ENCODE results near the gene DUSP5.

Gene DUSP5

DNA sequence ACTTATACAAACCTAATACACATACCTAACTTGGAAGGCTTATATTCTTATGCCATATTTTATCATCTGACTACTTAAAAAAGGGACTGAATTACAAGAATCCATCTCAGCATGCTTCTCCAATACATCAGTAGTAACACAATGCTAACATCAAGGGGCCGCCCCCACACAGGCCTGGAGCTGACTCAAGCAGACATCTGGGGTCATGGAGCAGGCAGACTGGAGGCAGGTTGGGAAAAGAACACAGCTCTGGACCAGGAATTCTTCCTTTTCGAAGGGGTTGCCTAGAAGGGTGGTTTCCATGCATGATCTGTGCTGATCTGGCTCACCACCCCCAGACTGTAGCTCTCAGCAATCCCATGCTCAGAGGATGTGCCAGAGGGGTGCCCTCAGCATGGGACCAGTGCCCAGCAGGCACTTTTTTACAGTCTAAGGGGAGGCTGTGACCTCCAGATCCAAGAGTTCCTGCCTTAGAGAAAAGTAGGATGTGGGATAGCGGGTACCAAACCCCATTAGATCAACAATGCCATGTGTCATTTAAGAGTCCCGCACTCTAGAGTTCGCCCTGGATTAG is 26.1 kb upstream of the DUSP5 start:
- Mint-ChIP-seq H3K4me1 (no peaks in the 10 kb centered on the region), H3K4me3 (no peak overlapping the region)

DNA sequence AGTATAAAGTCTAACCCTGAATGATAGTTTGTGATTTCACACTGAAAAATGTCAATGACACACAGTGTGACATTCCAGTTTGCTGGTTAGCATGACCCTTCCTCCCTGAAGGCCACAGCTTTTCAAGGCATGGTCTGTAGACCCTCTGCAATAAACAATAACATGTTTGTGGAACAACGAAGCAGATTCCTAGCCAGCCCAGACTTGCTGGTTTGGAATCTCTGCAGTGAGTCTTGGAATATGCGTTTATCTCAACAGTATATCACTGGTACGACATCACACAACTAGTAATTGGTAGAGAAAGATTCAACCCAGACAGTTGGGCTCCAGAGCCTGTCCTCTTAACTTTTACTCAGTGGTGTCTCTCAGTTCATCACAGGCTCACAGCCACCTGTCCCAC is 23.7 kb upstream of the DUSP5 start:
- H3K27me3 Mint-ChIP-seq, result no peaks in the 10 kb centered on the region
- no peaks in the 10 kb centered on the region for H3K9me3 Mint-ChIP-seq
- no peak overlapping the region for H3K4me3 Mint-ChIP-seq
- no peak overlapping the region for H3K27ac Mint-ChIP-seq
- no peaks in the 10 kb centered on the region for H3K4me1 Mint-ChIP-seq
- H3K36me3 Mint-ChIP-seq, result no peaks in the 10 kb centered on the region

More for the DNA sequence above, 26.1 kb upstream of the DUSP5 start:
- no peaks in the 10 kb centered on the region for H3K36me3 Mint-ChIP-seq
- H3K27ac Mint-ChIP-seq, result no peak overlapping the region
- H3K9me3 Mint-ChIP-seq, result no peaks in the 10 kb centered on the region
- H3K27me3 Mint-ChIP-seq, result no peaks in the 10 kb centered on the region

- H3K4me1 Mint-ChIP-seq, result no peaks in the 10 kb centered on the region
- no peaks in the 10 kb centered on the region for H3K27me3 Mint-ChIP-seq
- no peak overlapping the region for H3K4me3 Mint-ChIP-seq
- H3K27ac Mint-ChIP-seq, result no peak overlapping the region
- H3K36me3 Mint-ChIP-seq, result no peaks in the 10 kb centered on the region
- H3K9me3 Mint-ChIP-seq, result no peaks in the 10 kb centered on the region
Observed at GRCh38 chr10:110474826-110475225, 22.9 kb upstream of the DUSP5 start.

GRCh38 chr10:110475722-110476515 is 21.8 kb upstream of the DUSP5 start:
- Mint-ChIP-seq H3K27ac (no peak overlapping the region), H3K27me3 (no peaks in the 10 kb centered on the region), H3K36me3 (no peaks in the 10 kb centered on the region), H3K4me3 (no peak overlapping the region), H3K4me1 (no peaks in the 10 kb centered on the region), H3K9me3 (no peaks in the 10 kb centered on the region)

GRCh38 chr10:110479710-110480109 is 18.0 kb upstream of the DUSP5 start:
- Mint-ChIP-seq H3K4me1 (no peaks in the 10 kb centered on the region), H3K27me3 (no peaks in the 10 kb centered on the region), H3K27ac (no peak overlapping the region), H3K36me3 (no peaks in the 10 kb centered on the region), H3K4me3 (no peak overlapping the region), H3K9me3 (no peaks in the 10 kb centered on the region)

DNA sequence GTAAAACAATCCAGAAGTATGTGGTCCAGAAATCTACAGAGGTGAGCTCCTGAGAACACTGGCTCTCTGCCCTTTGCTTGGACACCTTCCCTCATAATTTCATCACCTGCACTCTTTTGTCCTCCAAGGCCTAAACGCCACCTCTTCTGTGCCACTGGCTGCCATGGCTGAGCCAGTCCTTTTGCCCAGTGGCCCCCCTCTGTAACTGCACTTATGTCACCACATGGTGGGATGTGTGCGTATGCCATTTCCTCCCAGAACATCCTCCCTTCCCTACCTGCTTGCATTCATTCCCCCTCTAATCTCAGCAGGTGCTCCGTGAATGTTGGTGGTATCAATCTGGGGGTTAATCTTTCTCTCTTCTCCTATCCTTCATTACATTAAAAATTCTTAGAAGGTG is 17.3 kb upstream of the DUSP5 start:
- Mint-ChIP-seq H3K27me3 (no peaks in the 10 kb centered on the region), H3K27ac (no peak overlapping the region), H3K4me3 (no peak overlapping the region), H3K9me3 (no peaks in the 10 kb centered on the region), H3K4me1 (no peaks in the 10 kb centered on the region), H3K36me3 (no peaks in the 10 kb centered on the region)

GRCh38 chr10:110481919-110482318 is 15.8 kb upstream of the DUSP5 start:
- no peaks in the 10 kb centered on the region for H3K4me1 Mint-ChIP-seq
- H3K9me3 Mint-ChIP-seq, result no peaks in the 10 kb centered on the region
- no peaks in the 10 kb centered on the region for H3K36me3 Mint-ChIP-seq
- no peak overlapping the region for H3K27ac Mint-ChIP-seq
- no peaks in the 10 kb centered on the region for H3K27me3 Mint-ChIP-seq
- no peak overlapping the region for H3K4me3 Mint-ChIP-seq

DNA sequence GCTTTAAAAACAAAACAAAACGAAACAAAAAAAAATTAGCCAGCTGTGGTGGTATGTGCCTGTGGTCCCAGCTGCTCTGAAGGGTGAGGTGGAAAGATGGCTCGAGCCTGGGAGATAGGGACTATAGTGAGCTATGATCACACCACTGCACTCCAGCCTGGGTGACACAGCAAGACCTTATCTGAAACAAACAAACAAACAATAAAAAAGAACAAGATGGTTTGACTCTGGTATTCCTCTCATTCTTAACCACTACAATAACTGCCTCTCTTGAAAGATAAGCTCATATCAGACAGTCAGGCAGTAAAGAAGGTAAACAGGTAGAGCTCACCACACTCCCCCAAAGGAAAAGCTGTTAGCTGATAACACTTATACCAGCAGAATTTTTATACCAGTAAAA is 14.1 kb upstream of the DUSP5 start:
- H3K27ac Mint-ChIP-seq, result no peak overlapping the region
- no peaks in the 10 kb centered on the region for H3K9me3 Mint-ChIP-seq
- no peaks in the 10 kb centered on the region for H3K4me1 Mint-ChIP-seq
- H3K4me3 Mint-ChIP-seq, result no peak overlapping the region
- H3K36me3 Mint-ChIP-seq, result no peaks in the 10 kb centered on the region
- no peaks in the 10 kb centered on the region for H3K27me3 Mint-ChIP-seq

DNA sequence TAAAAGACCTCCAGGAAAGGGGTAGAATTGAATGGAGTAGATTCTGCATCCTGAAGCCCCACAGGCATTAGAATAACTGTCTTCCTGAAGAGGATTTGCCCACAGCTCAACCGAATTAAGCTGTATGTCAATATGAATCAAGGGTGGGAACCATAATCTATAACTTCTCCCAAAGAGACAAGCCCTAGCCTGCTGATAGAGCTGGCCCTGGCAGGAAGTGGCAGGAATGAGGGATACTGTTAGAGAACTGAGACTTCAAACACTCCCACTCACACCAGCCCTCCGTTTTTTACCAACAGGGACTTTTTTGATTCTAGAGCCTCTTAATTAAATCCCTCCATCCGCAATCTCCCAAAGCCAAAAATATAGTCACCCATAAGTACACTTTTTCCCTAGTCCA is 12.2 kb upstream of the DUSP5 start:
- no peaks in the 10 kb centered on the region for H3K4me1 Mint-ChIP-seq
- H3K27ac Mint-ChIP-seq, result no peak overlapping the region
- no peaks in the 10 kb centered on the region for H3K9me3 Mint-ChIP-seq
- no peaks in the 10 kb centered on the region for H3K27me3 Mint-ChIP-seq
- no peaks in the 10 kb centered on the region for H3K36me3 Mint-ChIP-seq
- no peak overlapping the region for H3K4me3 Mint-ChIP-seq

GRCh38 chr10:110486680-110487410 is 10.9 kb upstream of the DUSP5 start:
- H3K4me1 Mint-ChIP-seq, result no peaks in the 10 kb centered on the region
- no peaks in the 10 kb centered on the region for H3K36me3 Mint-ChIP-seq
- H3K4me3 Mint-ChIP-seq, result no peak overlapping the region
- H3K9me3 Mint-ChIP-seq, result no peaks in the 10 kb centered on the region
- H3K27ac Mint-ChIP-seq, result no peak overlapping the region
- H3K27me3 Mint-ChIP-seq, result no peaks in the 10 kb centered on the region

- H3K4me3 Mint-ChIP-seq, result no peak overlapping the region
- no peaks in the 10 kb centered on the region for H3K27me3 Mint-ChIP-seq
- no peaks in the 10 kb centered on the region for H3K9me3 Mint-ChIP-seq
- no peaks in the 10 kb centered on the region for H3K36me3 Mint-ChIP-seq
- no peak overlapping the region for H3K27ac Mint-ChIP-seq
- H3K4me1 Mint-ChIP-seq, result peaks cover 3% of the 10 kb centered on the region
Observed at GRCh38 chr10:110487411-110488331, 10.0 kb upstream of the DUSP5 start.

- Mint-ChIP-seq H3K27me3 (no peaks in the 10 kb centered on the region), H3K4me3 (no peak overlapping the region), H3K4me1 (peaks cover 3% of the 10 kb centered on the region), H3K9me3 (no peaks in the 10 kb centered on the region), H3K27ac (no peak overlapping the region), H3K36me3 (no peaks in the 10 kb centered on the region)
Observed at GRCh38 chr10:110488332-110488681, 9.4 kb upstream of the DUSP5 start.

GRCh38 chr10:110488940-110489339 is 8.8 kb upstream of the DUSP5 start:
- Mint-ChIP-seq H3K4me1 (peaks cover 3% of the 10 kb centered on the region), H3K27me3 (no peaks in the 10 kb centered on the region), H3K4me3 (no peak overlapping the region), H3K27ac (no peak overlapping the region), H3K9me3 (no peaks in the 10 kb centered on the region), H3K36me3 (no peaks in the 10 kb centered on the region)

GRCh38 chr10:110490640-110491039 is 7.1 kb upstream of the DUSP5 start:
- Mint-ChIP-seq H3K9me3 (no peaks in the 10 kb centered on the region), H3K27me3 (no peaks in the 10 kb centered on the region), H3K36me3 (no peaks in the 10 kb centered on the region), H3K4me3 (no peak overlapping the region), H3K4me1 (peaks cover 5% of the 10 kb centered on the region), H3K27ac (no peak overlapping the region)

GRCh38 chr10:110491346-110491745 is 6.4 kb upstream of the DUSP5 start:
- Mint-ChIP-seq H3K27me3 (no peaks in the 10 kb centered on the region), H3K9me3 (no peaks in the 10 kb centered on the region), H3K4me3 (no peak overlapping the region), H3K36me3 (no peaks in the 10 kb centered on the region), H3K27ac (no peak overlapping the region), H3K4me1 (peaks cover 12% of the 10 kb centered on the region)
